Nephron progenitor cell (in vitro differentiated cells): Measurements from ENCODE around the gene DAB1.
A peak's percentile ranks its signal among the peaks of the same experiment; 100 is the strongest.

Experiments used
- DNase-seq: peaks from one replicate; pipeline ENCODE4 v3.0.0; 2021
- H3K27ac Mint-ChIP-seq: 2 replicates; pipeline ENCODE4 v1.8.0; 2021; ENCODE audit warnings: mild to moderate bottlenecking, moderate library complexity, mixed read lengths
- H3K27me3 Mint-ChIP-seq: 2 replicates; pipeline ENCODE4 v1.8.0; 2021; ENCODE audit warnings: mild to moderate bottlenecking, low read depth, mixed read lengths; ENCODE audit not compliant: poor library complexity
- H3K36me3 Mint-ChIP-seq: 2 replicates; pipeline ENCODE4 v1.8.0; 2021; ENCODE audit warnings: low read depth, mixed read lengths
- H3K4me1 Mint-ChIP-seq: 2 replicates; pipeline ENCODE4 v1.8.0; 2021; ENCODE audit warnings: mixed read lengths
- H3K4me3 Mint-ChIP-seq: 2 replicates; pipeline ENCODE4 v1.8.0; 2021; ENCODE audit warnings: mild to moderate bottlenecking, moderate library complexity, mixed read lengths
- H3K9me3 Mint-ChIP-seq: 2 replicates; pipeline ENCODE4 v1.8.0; 2021; ENCODE audit warnings: mild to moderate bottlenecking, moderate library complexity, mixed read lengths
- TF ChIP-seq, protein P1 (sequence below): fragments of 200-600 bp; sonication (generic); IDR thresholded peaks from 2 replicates; pipeline ENCODE4 v1.5.0; 2021; ENCODE audit warnings: antibody characterized with exemption

DAB1 gene

DNA sequence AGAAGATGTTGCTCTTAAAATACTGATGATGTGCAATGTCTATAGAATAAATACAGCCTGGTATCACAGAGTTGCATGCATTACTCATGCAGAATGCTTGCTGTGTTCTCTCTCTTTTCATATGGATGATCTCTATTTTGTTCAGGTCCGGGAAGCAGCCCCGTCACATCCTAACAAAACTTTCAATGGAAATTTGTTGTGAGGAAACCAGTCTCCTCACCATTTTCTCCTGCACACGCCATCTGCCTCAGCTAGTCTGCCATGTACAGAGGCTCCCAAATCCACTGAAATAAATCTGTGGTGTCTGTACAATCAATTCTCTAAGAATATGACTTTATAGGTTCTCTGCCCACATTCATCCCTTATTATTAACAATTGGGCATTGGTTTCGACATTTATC is 42.4 kb downstream of the DAB1 start:
- no peak for DNase-seq
- Mint-ChIP-seq H3K27me3 (no peaks in the 10 kb centered on the region), H3K36me3 (no peaks in the 10 kb centered on the region), H3K4me3 (no peak overlapping the region), H3K27ac (no peak overlapping the region), H3K4me1 (peaks cover 7% of the 10 kb centered on the region), H3K9me3 (no peaks in the 10 kb centered on the region)
- TF ChIP-seq, protein P1, sequence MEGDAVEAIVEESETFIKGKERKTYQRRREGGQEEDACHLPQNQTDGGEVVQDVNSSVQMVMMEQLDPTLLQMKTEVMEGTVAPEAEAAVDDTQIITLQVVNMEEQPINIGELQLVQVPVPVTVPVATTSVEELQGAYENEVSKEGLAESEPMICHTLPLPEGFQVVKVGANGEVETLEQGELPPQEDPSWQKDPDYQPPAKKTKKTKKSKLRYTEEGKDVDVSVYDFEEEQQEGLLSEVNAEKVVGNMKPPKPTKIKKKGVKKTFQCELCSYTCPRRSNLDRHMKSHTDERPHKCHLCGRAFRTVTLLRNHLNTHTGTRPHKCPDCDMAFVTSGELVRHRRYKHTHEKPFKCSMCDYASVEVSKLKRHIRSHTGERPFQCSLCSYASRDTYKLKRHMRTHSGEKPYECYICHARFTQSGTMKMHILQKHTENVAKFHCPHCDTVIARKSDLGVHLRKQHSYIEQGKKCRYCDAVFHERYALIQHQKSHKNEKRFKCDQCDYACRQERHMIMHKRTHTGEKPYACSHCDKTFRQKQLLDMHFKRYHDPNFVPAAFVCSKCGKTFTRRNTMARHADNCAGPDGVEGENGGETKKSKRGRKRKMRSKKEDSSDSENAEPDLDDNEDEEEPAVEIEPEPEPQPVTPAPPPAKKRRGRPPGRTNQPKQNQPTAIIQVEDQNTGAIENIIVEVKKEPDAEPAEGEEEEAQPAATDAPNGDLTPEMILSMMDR, result no peak

DNA sequence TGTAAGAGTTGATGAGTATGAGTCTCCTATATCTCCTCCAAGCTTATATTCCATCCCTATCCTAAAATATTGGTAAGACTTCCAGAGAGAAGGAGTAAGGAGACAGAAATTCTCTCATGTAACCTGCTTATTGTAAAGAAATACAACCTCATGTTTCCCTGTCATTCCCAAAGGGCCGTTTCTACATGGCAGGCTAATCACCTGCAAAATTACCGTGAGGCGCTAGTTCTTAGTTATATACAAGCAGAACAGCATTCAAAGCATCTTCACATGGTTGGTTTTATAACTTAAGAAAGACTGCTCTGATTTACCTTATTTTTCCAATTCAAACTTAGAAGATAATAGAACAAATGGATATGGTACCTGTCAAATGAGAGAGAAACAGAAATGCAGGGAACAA is 42.9 kb downstream of the DAB1 start:
- no peak overlapping the region for H3K4me3 Mint-ChIP-seq
- no peak for DNase-seq
- no peaks in the 10 kb centered on the region for H3K27me3 Mint-ChIP-seq
- TF ChIP-seq, protein P1, result no peak
- H3K27ac Mint-ChIP-seq, result no peak overlapping the region
- H3K4me1 Mint-ChIP-seq, result peaks cover 7% of the 10 kb centered on the region
- H3K9me3 Mint-ChIP-seq, result no peaks in the 10 kb centered on the region
- H3K36me3 Mint-ChIP-seq, result no peaks in the 10 kb centered on the region

DNA sequence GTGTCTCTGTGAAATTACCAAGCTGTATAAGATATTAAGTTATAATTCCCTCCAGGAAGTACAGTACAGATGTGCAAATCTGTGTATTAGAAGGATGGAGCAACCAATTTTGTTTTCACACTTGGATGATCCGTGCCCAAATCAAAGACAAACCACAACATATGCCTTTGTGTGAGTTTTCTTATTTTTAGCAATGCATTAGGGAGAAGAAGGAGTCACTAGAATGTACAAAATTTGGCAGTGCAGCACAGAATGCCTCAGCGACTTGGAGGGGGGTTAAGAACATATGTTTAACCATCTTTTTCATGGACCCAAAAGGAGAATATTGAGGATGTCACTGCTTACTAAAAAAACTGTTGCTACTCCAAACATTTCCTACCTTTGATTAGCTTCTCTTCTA is 45.3 kb downstream of the DAB1 start:
- DNase-seq, result no peak
- Mint-ChIP-seq H3K4me3 (no peak overlapping the region), H3K27me3 (no peaks in the 10 kb centered on the region), H3K9me3 (no peaks in the 10 kb centered on the region), H3K36me3 (no peaks in the 10 kb centered on the region), H3K27ac (no peak overlapping the region), H3K4me1 (peaks cover 7% of the 10 kb centered on the region)
- TF ChIP-seq, protein P1, result no peak

DNA sequence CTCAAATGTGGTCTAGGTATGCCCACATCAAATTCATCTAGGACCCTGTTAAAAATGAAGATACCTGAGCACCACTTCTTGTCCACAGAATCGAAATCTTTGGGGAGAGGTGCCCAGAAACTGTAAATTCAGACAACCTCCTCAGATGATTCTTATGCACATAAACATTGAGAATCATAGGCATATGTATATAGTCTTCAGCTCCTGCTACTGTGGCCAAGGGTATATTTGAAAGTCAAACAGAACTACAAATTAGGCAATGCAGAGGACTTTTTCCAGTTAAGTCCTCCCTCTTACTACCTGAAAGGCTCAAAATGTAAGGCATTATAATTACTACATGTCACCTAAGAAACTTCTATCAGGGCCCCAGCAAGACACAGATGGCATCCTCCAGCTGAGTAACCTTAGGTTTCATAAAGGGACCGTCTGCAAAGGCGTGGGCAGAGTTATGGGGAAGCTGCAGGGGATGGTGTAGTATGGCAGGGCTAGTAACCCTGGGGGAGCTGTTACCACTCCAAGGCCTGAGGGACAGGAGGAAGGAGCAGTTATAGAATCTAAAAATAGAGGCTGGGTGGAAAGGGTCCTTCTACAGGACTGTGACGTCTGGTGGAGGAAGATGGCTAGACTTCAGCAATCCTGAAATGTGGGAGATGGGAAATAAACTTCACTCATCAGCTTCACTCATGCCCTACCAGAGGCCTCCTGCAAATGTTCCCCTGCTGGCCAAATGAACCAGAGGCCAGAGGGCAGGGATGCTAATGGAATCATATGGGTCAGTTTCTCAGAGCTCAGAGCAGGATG is 46.3 kb downstream of the DAB1 start:
- no peaks in the 10 kb centered on the region for H3K27me3 Mint-ChIP-seq
- no peaks in the 10 kb centered on the region for H3K9me3 Mint-ChIP-seq
- peak; percentile 3 for DNase-seq
- H3K36me3 Mint-ChIP-seq, result no peaks in the 10 kb centered on the region
- H3K4me3 Mint-ChIP-seq, result no peak overlapping the region
- H3K4me1 Mint-ChIP-seq, result peaks cover 7% of the 10 kb centered on the region
- no peak overlapping the region for H3K27ac Mint-ChIP-seq
- TF ChIP-seq, protein P1, result no peak

DNA sequence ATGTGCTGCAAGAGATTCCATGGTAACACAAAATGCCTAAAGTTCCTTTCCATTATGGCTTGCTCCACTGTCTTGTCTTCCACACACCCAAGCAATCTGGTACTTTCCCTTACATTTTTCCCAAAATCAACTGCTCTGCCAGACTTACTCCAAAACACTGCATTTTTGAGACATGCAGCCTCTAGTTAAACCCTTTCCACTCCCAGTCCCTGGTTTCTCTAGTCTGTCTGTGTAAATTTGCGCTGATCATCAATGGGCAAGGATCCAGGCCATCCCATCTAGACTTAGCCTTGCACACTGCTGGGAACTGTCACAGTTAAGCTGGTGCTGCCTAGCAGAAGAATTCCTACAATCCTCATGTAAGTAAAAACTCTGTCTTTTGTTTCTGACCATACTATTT is 47.8 kb downstream of the DAB1 start:
- H3K27me3 Mint-ChIP-seq, result no peaks in the 10 kb centered on the region
- no peak overlapping the region for H3K4me3 Mint-ChIP-seq
- H3K36me3 Mint-ChIP-seq, result no peaks in the 10 kb centered on the region
- H3K27ac Mint-ChIP-seq, result no peak overlapping the region
- no peaks in the 10 kb centered on the region for H3K9me3 Mint-ChIP-seq
- DNase-seq, result no peak
- TF ChIP-seq, protein P1, result no peak
- peaks cover 7% of the 10 kb centered on the region for H3K4me1 Mint-ChIP-seq

DNA sequence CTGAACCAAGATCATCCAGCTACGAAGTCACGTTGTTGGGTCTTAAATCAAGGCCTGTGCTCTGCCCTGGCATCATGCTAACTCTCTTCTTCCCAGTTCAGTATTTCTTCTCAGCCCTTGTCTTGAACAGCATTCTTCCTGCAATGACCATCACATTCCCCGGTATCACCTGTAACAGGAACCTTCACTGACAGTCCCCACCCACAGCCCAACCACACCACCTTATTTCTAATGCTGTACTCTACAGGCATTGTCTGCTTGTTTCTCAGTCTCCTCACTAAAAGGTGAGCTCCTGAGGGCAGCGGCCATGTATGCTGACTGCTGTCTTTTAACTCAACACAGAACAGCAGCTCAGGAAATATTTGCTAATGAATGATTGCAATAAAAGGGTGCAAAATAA is 54.0 kb downstream of the DAB1 start:
- Mint-ChIP-seq H3K4me1 (no peaks in the 10 kb centered on the region), H3K4me3 (no peak overlapping the region), H3K27ac (no peak overlapping the region), H3K27me3 (no peaks in the 10 kb centered on the region), H3K36me3 (peaks cover 5% of the 10 kb centered on the region), H3K9me3 (peaks cover 5% of the 10 kb centered on the region)
- DNase-seq, result no peak
- TF ChIP-seq, protein P1, result no peak
